Caki2 (cell line): ENCODE results near the gene SIGMAR1. TPM values are rescaled to one million over a fixed set of nuclear protein-coding genes. Genes with fewer than 3 reads are reported as not detected.
"Not testable (repeated sequence)": the region's sequence is repeated elsewhere in the genome, so short reads cannot be mapped to it uniquely, and the experiment has no call there.

Experiments used
- DNase-seq: peaks from one replicate; pipeline ENCODE4 v3.0.0-alpha.2; 2015; ENCODE audit warnings: low read depth
- in situ Hi-C: cut with HindIII; loops from 2 replicates; pipeline ENCODE4 v1.10.0; 2016; ENCODE audit warnings: low sequenced_read_pairs, low pct_unique_long_range_greater_than_20kb, mixed read lengths
- total RNA-seq: library from RNA; depleted of rRNA; stranded (reverse); fragments of >200 nt; shearing (Covaris generic); gene quantifications from 2 replicates; pipeline ENCODE4 v1.2.3, GENCODE V29; 2014; ENCODE audit warnings: low replicate concordance

Gene SIGMAR1
- total RNA-seq, 1 experiment from 2014 or later = 93.9 TPM

DNA sequence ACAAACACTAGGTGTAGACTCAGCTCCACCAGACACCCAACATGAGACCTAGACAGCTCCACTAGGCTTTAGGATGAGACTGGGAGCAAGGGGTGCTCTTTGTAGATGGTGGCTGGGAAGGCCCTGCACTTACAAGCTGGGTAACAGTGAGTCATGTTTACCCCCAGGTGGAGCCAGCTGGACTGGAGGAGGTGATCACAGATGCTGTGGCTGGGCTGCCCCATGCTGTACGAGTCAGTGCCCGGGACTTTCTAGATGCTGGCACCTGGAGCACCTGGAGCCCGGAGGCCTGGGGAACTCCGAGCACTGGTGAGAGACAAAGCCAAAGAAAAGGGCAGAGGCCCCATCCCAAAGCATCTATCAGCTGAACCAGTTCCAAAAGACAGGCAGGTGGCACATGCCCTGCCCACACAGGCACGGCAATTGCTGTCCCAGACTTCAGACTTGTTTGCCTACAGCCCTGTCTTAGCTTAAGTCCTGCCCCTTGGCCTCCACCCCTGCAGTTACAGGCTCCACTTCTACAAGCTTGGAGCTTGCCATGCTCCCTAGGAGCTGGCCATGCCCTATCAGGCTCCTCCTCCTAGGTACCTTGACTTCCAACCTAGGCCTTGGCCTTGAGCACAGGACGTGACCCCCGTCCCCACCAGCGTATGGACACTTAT lies 22.1 kb upstream of the SIGMAR1 start:
- no peak for DNase-seq
- in situ Hi-C loops = no loop called here

DNA sequence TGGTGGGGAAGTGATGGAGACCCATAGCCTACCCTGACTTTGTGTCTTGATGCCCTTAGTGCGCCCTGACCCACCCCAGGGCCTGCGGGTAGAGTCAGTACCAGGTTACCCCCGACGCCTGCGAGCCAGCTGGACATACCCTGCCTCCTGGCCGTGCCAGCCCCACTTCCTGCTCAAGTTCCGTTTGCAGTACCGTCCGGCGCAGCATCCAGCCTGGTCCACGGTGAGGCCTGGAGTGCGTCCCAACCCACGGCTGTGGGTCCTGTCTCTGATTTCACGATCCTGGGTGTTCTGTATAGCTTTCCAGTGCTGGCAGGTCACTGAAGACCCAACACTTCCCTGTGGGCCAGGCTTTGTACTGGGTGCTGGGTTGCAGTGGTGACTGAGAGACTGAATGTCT lies 20.9 kb upstream of the SIGMAR1 start:
- in situ Hi-C loops = no loop called here
- no peak for DNase-seq

DNA sequence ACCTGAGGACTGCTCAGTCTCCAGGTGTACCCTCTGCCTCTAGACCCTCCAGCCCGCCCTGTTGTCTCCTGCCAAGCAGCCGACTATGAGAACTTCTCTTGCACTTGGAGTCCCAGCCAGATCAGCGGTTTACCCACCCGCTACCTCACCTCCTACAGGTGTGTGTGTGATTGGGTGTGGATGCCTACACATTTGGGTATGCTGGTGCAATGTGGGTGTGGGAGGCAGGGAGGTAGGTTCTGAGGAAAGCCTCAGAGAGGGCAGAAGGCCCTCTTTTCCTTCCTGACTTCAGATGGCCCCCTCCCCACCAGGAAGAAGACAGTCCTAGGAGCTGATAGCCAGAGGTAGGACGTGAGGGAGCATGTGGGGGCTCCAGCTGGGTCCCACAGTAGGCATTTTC lies 19.4 kb upstream of the SIGMAR1 start:
- no peak for DNase-seq
- in situ Hi-C loops = no loop called here

DNA sequence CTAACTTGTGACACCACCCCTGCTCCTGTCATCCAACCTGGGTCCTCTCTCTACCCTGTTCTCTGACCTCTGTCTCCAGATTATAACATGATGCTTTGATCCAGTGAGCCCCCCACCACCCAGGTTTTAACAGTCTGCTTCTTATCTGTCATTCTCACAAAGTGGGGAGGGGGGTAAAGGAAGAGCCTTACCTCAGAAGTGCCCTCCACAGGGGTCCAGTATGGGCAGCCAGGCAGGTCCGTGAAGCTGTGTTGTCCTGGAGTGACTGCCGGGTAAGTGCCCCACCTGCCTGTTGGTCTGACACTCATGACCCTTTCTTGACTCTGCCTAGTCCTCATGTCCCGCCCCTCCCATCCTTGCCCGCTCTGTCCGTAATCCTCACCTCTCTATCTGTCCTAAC lies 17.8 kb upstream of the SIGMAR1 start:
- in situ Hi-C loops = no loop called here
- DNase-seq = no peak

DNA sequence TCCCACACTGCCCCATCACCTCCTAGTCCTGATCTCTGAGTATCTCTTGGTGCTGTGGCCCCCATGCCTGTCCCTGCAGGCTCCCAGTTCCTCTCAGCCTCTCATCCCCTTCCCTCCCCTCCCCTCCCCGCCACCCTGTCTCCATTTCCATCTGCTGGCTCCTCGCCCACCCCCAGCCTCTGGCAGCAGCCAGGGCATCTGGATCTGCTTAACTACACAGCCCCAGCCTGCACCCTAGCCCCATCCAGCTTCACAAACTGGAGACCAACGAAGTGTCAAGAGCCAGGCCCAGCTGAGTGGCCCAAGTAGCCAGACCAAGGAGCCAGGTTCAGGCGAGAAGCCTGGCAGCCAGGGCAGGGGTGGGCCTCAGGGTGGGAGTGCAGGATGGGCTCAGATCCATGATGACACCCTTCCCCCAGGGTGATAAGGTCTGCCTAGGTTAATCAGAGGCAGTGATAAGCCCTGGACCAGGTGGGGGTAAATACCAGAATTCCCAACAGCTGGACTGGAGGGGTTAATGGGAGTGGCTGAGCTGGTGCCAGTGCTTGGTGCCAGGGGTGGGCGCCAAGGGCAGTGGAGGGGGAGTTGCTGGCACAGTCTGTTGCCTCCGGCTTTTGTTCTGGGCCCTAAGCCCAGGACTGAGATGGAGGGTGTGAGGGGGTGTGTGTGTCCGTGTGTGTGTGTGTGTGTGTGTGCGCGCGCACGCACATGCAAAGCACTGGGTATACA lies 16.9 kb upstream of the SIGMAR1 start:
- no peak for DNase-seq
- in situ Hi-C loops = no loop called here

- in situ Hi-C loops = no loop called here
Measured at GRCh38 chr9:34653151-34654072, 15.8 kb upstream of the SIGMAR1 start.

GRCh38 chr9:34652602-34653000 lies 15.0 kb upstream of the SIGMAR1 start:
- in situ Hi-C loops = no loop called here
- no peak for DNase-seq

More at GRCh38 chr9:34653151-34654072, 15.8 kb upstream of the SIGMAR1 start:
- DNase-seq = no peak

DNA sequence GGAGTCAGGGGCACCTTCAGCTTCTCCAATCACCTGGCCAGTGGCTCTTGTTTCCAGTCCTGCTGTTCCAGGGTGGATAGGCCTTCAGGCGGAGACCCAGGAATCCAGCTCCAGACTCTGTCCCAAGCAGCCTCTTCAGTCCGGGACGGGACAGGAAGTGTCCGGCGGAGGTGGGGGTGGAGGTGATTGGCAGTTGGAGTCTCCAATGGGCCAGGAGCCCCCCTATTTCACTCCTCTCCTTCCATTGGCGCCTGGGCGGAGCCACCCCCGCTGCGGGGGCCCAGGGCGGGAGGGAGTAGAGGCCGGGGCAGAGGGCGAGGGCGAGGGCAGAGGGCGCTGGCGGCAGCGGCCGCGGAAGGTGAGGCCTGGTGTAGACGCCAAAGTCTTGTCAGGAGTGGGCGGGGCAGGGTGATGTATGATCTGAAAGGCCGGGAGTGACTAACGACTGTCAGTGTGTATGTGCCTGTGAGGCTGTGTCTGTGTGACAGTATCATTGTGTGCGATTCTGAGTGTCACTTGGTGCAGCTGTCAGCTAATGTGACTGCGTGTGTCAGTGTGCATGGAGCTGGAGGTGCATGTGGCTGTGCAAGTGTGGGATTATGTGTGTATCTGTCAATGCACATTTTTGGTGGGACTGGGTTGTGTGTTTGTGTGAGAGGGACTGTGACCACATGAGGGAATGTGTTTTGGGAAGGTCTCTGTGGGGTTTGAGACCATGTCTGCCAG lies 14.5 kb upstream of the SIGMAR1 start, which contains the start of gene IL11RA:
Gene IL11RA (plus strand): TSS at position 310 of the 726 bp plus-strand sequence. CDS start 3,033 bp downstream, outside the sequence.
- peak; percentile 90 for DNase-seq

GRCh38 chr9:34651321-34651720 lies 13.7 kb upstream of the SIGMAR1 start:
- no peak for DNase-seq
- in situ Hi-C loops = no loop called here

More for the DNA sequence above, 14.5 kb upstream of the SIGMAR1 start, which contains the start of gene IL11RA:
- in situ Hi-C loops = no loop called here

GRCh38 chr9:34650816-34651215 lies 13.2 kb upstream of the SIGMAR1 start:
- in situ Hi-C loops = no loop called here
- DNase-seq = no peak

DNA sequence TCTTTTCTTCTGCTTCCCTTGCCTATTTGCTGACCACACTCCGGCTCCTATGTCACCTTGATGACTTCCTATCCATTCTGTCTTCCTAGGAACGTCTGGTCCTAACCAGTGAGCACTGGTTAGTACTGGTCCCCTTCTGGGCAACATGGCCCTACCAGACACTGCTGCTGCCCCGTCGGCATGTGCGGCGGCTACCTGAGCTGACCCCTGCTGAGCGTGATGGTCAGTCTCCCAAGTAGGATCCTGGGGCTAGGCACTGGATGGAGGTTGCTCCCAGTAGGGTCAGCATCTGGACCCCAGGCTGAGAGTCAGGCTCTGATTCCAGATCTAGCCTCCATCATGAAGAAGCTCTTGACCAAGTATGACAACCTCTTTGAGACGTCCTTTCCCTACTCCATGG lies 11.1 kb upstream of the SIGMAR1 start:
- no peak for DNase-seq
- in situ Hi-C loops = no loop called here

GRCh38 chr9:34647651-34648050 lies 10.1 kb upstream of the SIGMAR1 start:
- no peak for DNase-seq
- in situ Hi-C loops = no loop called here

DNA sequence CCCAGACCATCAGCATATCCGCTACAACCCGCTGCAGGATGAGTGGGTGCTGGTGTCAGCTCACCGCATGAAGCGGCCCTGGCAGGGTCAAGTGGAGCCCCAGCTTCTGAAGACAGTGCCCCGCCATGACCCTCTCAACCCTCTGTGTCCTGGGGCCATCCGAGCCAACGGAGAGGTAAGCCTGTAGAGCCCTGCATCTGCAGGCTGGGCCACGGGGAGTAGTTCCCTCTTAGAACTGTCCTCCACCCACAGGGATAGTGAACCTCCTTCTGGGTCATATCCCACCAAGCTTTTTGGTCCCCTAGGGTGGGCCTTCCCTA lies 9.5 kb upstream of the SIGMAR1 start:
- no peak for DNase-seq
- in situ Hi-C loops = no loop called here

DNA sequence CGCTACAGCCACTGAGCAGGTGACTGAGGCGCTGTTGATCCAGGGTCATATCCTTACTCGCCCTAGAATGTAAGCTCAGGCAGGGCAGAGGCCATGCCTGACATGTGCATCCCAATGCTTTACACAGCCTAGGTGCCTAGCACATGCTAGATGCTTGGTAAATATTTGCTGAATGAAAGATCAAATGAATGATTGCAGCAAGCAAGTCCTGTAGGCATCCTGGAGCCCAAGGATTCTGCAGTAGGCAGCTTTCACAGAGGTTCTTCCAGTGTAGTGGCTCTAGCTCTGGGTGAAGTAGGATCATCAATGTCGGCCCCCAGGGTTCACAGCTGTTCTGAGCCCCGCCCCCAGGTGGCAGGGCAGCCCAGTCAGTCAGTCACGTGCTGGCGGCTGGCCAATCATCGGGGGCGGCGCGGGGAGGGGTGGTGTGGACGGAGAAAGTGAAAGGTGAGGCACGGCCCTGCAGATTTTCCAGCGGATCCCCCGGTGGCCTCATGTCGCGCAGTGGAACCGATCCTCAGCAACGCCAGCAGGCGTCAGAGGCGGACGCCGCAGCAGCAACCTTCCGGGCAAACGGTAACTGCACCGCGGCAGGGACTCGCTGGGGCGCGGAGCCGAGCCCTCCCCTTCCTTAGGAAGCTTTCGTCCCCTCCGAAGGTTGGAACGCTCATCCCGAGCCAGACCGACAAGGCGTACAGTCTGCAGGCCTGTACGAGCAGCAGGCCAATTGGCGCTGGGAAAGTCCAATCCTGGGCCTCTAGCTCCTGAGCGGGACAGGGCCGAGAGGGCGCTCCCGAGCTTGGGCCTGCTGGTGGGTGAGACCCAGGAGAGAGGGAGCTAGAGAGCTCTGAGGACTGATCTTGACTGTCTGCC lies 8.9 kb upstream of the SIGMAR1 start, which contains the start of gene GALT:
Gene GALT (plus strand): TSS at position 465 of the 873 bp plus-strand sequence. CDS start 30 bp downstream, at position 495.
- DNase-seq = peak; percentile 89
- in situ Hi-C loops = no loop called here

GRCh38 chr9:34644766-34645314 lies 7.3 kb upstream of the SIGMAR1 start:
- DNase-seq = no peak
- in situ Hi-C loops = no loop called here

DNA sequence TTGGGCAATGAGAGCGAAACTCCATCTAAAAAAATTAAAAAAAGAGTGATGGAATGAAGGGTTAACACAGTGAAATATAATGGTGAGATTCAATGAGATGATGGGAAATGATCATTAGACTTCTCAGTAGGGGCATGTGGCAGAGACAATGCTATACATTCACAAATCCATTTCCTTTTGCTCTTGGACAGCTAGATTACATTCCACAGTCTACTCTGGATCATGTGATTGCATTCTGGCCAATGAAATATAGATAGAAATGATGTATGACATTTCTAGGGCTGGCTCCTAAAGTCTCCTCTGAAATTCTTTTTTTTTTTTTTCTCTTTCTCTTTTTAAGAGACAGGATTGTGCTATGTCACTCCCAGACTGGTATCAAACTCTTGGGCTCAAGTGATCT lies 5.1 kb upstream of the SIGMAR1 start:
- DNase-seq = no peak
- in situ Hi-C loops = no loop called here

- in situ Hi-C loops, DNase-seq: not testable (repeated sequence)
Measured at GRCh38 chr9:34639322-34639721, 1.7 kb upstream of the SIGMAR1 start.
